Measurements from ENCODE around the gene SEC16A.

The SEC16A gene

GRCh38 chr9:136401173-136401922, 81.5 kb downstream of the SEC16A start:
- DNase-seq (ENCODE audit: low read depth in 2 of 2) = no peak

GRCh38 chr9:136400038-136400834, 82.6 kb downstream of the SEC16A start, which contains the start of gene SNAPC4:
SNAPC4 (minus strand) TSS chr9:136400170; CDS start chr9:136398428, 1,742 bp downstream.
- peak; percentile 68 to 71 for DNase-seq (ENCODE audit: low read depth in 2 of 2)

- DNase-seq (ENCODE audit: low read depth in 2 of 2) = no peak
Observed at GRCh38 chr9:136399176-136400037, 83.4 kb downstream of the SEC16A start.

- DNase-seq (ENCODE audit: low read depth in 2 of 2) = no peak
Observed at GRCh38 chr9:136398286-136398685, 84.6 kb downstream of the SEC16A start.

- DNase-seq (ENCODE audit: low read depth in 2 of 2) = no peak
Observed at GRCh38 chr9:136397643-136398042, 85.2 kb downstream of the SEC16A start.

GRCh38 chr9:136396219-136396515, 86.7 kb downstream of the SEC16A start:
- DNase-seq (ENCODE audit: low read depth in 2 of 2) = no peak

GRCh38 chr9:136395345-136396218, 87.3 kb downstream of the SEC16A start:
- no peak for DNase-seq (ENCODE audit: low read depth in 2 of 2)

GRCh38 chr9:136395020-136395340, 87.9 kb downstream of the SEC16A start:
- DNase-seq (ENCODE audit: low read depth in 2 of 2) = no peak

GRCh38 chr9:136394312-136395019, 88.4 kb downstream of the SEC16A start:
- DNase-seq (ENCODE audit: low read depth in 2 of 2) = no peak

GRCh38 chr9:136393531-136393930, 89.3 kb downstream of the SEC16A start:
- DNase-seq (ENCODE audit: low read depth in 2 of 2) = no peak

GRCh38 chr9:136392538-136393449, 90.0 kb downstream of the SEC16A start:
- DNase-seq (ENCODE audit: low read depth in 2 of 2) = no peak

- DNase-seq (ENCODE audit: low read depth in 2 of 2) = no peak
Observed at GRCh38 chr9:136391737-136392537, 90.9 kb downstream of the SEC16A start.

Data from stimulated activated CD8-positive, alpha-beta memory T cell treated with anti-CD3 and anti-CD28 coated beads, Interleukin-7, amount 100 ng/mL, for 1 hour (primary cell).